ENCODE results near the gene EVA1B. TPM values are rescaled to one million over a fixed set of nuclear protein-coding genes. Genes with fewer than 3 reads are reported as not detected.

EVA1B gene
- total RNA-seq, 1 experiment from 2014 or later, result 5.5 TPM

DNA sequence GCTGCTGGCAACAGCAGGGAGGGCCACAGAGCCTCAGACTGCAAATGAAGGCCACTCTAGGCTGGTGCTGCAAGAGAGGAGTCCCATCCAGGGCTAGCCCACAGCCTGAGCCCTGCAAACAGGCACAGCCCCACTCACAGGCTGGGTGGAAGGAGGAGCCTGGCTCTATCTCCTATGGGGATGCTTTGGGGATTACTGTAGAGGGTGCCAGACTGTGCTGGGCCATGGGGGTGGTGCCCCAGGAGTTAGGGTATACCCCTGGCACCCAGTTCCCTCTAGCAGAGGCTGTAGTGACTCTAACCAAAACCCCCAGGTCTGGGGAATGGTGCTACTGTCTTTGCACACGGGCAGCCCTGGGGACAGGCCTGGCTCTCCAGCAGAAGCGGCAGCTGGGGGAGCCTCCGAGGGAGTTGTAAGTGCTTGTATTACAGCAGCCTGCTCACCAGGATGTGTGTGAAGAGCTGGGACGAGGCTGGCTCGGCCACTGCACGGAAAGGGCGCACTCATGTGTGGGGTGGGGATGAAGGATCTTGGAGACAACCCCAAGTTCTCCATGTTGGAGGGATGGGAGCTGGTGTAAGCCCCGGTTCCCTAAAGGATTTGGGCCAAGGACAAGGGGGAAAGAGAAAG lies 23.4 kb upstream of the EVA1B start:
- Histone ChIP-seq H3T11ph (ENCODE audit: low read length) (no peak overlapping the region), H2BK5ac (ENCODE audit: insufficient read length, low read length) (no peak overlapping the region), H3K9me3 (ENCODE audit: control insufficient read depth, low read depth, low read length) (no peaks in the 10 kb centered on the region), H3K27ac (ENCODE audit: insufficient read length, low read depth, low read length) (no peak overlapping the region), H3K18ac (ENCODE audit: insufficient read length, low read depth, low read length) (no peak overlapping the region), H2AFZ (ENCODE audit: low read length) (no peak overlapping the region), H3K23ac (ENCODE audit: insufficient read length, low read depth, low read length) (no peak overlapping the region), H2BK12ac (ENCODE audit: insufficient read length, low read depth, low read length) (no peak overlapping the region), H2AK5ac (ENCODE audit: insufficient read length, low read length) (no peak overlapping the region), H3K14ac (ENCODE audit: insufficient read depth, low read length) (no peak overlapping the region), H3K4me2 (ENCODE audit: insufficient read depth, insufficient read length, low read length) (no peak overlapping the region), H2BK15ac (ENCODE audit: low read depth, low read length) (no peak overlapping the region), H4K5ac (ENCODE audit: insufficient read length, low read depth, low read length) (no peak overlapping the region), H4K8ac (replicated peaks; ENCODE audit: insufficient read length, low read depth, low read length) (no peak overlapping the region), H3K79me2 (ENCODE audit: insufficient read depth, low read length) (no peaks in the 10 kb centered on the region), H3K9ac (ENCODE audit: extremely low read depth, insufficient read length, low read length) (no peak overlapping the region), H3K79me1 (ENCODE audit: insufficient read depth, low read depth, low read length, poor library complexity, severe bottlenecking) (no peaks in the 10 kb centered on the region), H3K23me2 (ENCODE audit: insufficient read length, low read depth, low read length, poor library complexity, severe bottlenecking) (no peaks in the 10 kb centered on the region), H2BK20ac (ENCODE audit: low read depth, low read length, poor library complexity, severe bottlenecking) (no peak overlapping the region), H4K91ac (ENCODE audit: insufficient read length, low read depth, low read length) (no peak overlapping the region), H3K56ac (ENCODE audit: insufficient read length, low read depth, low read length) (no peak overlapping the region), H3K27me3 (ENCODE audit: insufficient read depth, low read length) (no peaks in the 10 kb centered on the region), H3K4ac (ENCODE audit: low read depth, low read length) (no peak overlapping the region), H3K4me1 (ENCODE audit: insufficient read depth, low read length) (no peaks in the 10 kb centered on the region), H2BK120ac (ENCODE audit: low read depth, low read length, poor library complexity, severe bottlenecking) (no peak overlapping the region), H4K20me1 (ENCODE audit: control insufficient read depth, insufficient read depth, insufficient read length) (no peaks in the 10 kb centered on the region)
- H3K27me3 Mint-ChIP-seq (ENCODE audit: low read depth), result no peaks in the 10 kb centered on the region
- H3K9me3 Mint-ChIP-seq, result no peaks in the 10 kb centered on the region
- peaks cover 11 to 34% (median 21%) of the 10 kb centered on the region in 3 experiments; a peak in 6 of 7 replicates for H3K36me3 Mint-ChIP-seq (ENCODE audit: insufficient read depth in 1 of 3, low read depth in 3 of 3)
- peaks cover 0 to 5% of the 10 kb centered on the region in 2 experiments; a peak in 1 of 4 replicates for H3K4me1 Mint-ChIP-seq
- no CpG with 5 or more reads among the region's 8 CpGs for WGBS (ENCODE audit: extremely low coverage, insufficient read length, low lambda C conversion rate)
- no peak for DNase-seq
- H3K27ac Mint-ChIP-seq, result peak overlapping the region in 1 of 3 experiments; percentile 41; a peak in 2 of 7 replicates
- no peak overlapping the region; a peak in 1 of 5 replicates for H3K4me3 Mint-ChIP-seq
- TF ChIP-seq CTCF (conservative IDR thresholded peaks at IDR 0.05), result no peak

All from H9 (cell line).